Measurements from ENCODE around the gene FRAT1. TPM values are rescaled to one million over a fixed set of nuclear protein-coding genes. Genes with fewer than 3 reads are reported as not detected.

The FRAT1 gene
- total RNA-seq, 2 donors from 2014 or later, result 3.1 to 3.3 TPM

- H3K4me3 ChIP-seq, result no peak overlapping the region
- DNase-seq (ENCODE audit: low spot score), result no peak
- H3K4me1 ChIP-seq, result peaks cover 0 to 6% of the 10 kb centered on the region in 2 donors
- H3K27me3 ChIP-seq, result no peaks in the 10 kb centered on the region
- no peaks in the 10 kb centered on the region for H3K9me3 ChIP-seq
- no peak overlapping the region for H3K27ac ChIP-seq
- no peak for TF ChIP-seq CTCF (IDR thresholded peaks at IDR 0.05)
- H3K36me3 ChIP-seq, result no peaks in the 10 kb centered on the region
These were observed 4.4 kb upstream of the FRAT1 start for GRCh38 chr10:97314671-97315070.

- TF ChIP-seq CTCF (IDR thresholded peaks at IDR 0.05), result peak in 1 of 2 donors; percentile 38
- H3K4me1 ChIP-seq, result peaks cover 0 to 24% of the 10 kb centered on the region in 2 donors
These were observed 804 bp downstream of the FRAT1 start for GRCh38 chr10:97319671-97320479.

GRCh38 chr10:97320480-97321031, 1.5 kb downstream of the FRAT1 start:
- H3K4me3 ChIP-seq, result peak overlapping the region; percentile 88 to 89
- no peak for DNase-seq (ENCODE audit: low spot score)
- H3K36me3 ChIP-seq, result no peaks in the 10 kb centered on the region
- no peaks in the 10 kb centered on the region for H3K27me3 ChIP-seq
- peaks cover 0 to 24% of the 10 kb centered on the region in 2 donors for H3K4me1 ChIP-seq
- TF ChIP-seq CTCF (IDR thresholded peaks at IDR 0.05), result no peak
- H3K27ac ChIP-seq, result peak overlapping the region; percentile 94 to 95
- no peaks in the 10 kb centered on the region for H3K9me3 ChIP-seq

More at GRCh38 chr10:97319671-97320479, 804 bp downstream of the FRAT1 start:
- Histone ChIP-seq H3K4me3 (peak overlapping the region; percentile 88 to 89), H3K27me3 (no peaks in the 10 kb centered on the region), H3K9me3 (no peaks in the 10 kb centered on the region), H3K27ac (peak overlapping the region; percentile 94 to 95), H3K36me3 (no peaks in the 10 kb centered on the region)
- DNase-seq (ENCODE audit: low spot score), result no peak

- no peak for DNase-seq (ENCODE audit: low spot score)
- H3K36me3 ChIP-seq, result no peaks in the 10 kb centered on the region
- H3K27me3 ChIP-seq, result no peaks in the 10 kb centered on the region
- TF ChIP-seq CTCF (IDR thresholded peaks at IDR 0.05), result no peak
- H3K4me1 ChIP-seq, result peaks cover 0 to 24% of the 10 kb centered on the region in 2 donors
- no peaks in the 10 kb centered on the region for H3K9me3 ChIP-seq
- H3K27ac ChIP-seq, result peak overlapping the region; percentile 94 to 95
- H3K4me3 ChIP-seq, result peak overlapping the region; percentile 88 to 89
These were observed 2.1 kb downstream of the FRAT1 start for GRCh38 chr10:97321032-97321803.

- DNase-seq (ENCODE audit: low spot score), result no peak
- Histone ChIP-seq H3K27me3 (no peaks in the 10 kb centered on the region), H3K9me3 (no peaks in the 10 kb centered on the region), H3K36me3 (no peaks in the 10 kb centered on the region), H3K27ac (no peak overlapping the region), H3K4me1 (peaks cover 0 to 24% of the 10 kb centered on the region in 2 donors), H3K4me3 (no peak overlapping the region)
- TF ChIP-seq CTCF (IDR thresholded peaks at IDR 0.05), result no peak
These were observed 2.7 kb downstream of the FRAT1 start for GRCh38 chr10:97321804-97322190.

Data from right atrium auricular region (tissue), 2 donors.